SHP77 treated with DMSO at 0.1 percent for 48 hours (cell line): ENCODE data around the gene SEC22C.

Experiments
- DNase-seq: peaks from one replicate; lab custom pipeline; 2025; lab: John Stamatoyannopoulos, UW

The SEC22C gene

DNA sequence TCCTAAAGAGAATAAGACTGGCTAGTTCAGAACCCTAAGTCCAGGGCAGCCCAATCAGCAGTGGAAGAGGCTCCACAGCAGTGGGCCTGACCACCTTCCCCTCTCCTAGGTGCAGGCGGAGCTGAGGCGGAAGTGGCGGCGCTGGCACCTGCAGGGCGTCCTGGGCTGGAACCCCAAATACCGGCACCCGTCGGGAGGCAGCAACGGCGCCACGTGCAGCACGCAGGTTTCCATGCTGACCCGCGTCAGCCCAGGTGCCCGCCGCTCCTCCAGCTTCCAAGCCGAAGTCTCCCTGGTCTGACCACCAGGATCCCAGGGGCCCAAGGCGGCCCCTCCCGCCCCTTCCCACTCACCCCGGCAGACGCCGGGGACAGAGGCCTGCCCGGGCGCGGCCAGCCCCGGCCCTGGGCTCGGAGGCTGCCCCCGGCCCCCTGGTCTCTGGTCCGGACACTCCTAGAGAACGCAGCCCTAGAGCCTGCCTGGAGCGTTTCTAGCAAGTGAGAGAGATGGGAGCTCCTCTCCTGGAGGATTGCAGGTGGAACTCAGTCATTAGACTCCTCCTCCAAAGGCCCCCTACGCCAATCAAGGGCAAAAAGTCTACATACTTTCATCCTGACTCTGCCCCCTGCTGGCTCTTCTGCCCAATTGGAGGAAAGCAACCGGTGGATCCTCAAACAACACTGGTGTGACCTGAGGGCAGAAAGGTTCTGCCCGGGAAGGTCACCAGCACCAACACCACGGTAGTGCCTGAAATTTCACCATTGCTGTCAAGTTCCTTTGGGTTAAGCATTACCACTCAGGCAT lies 45.6 kb downstream of the SEC22C start:
- DNase-seq = no peak

DNA sequence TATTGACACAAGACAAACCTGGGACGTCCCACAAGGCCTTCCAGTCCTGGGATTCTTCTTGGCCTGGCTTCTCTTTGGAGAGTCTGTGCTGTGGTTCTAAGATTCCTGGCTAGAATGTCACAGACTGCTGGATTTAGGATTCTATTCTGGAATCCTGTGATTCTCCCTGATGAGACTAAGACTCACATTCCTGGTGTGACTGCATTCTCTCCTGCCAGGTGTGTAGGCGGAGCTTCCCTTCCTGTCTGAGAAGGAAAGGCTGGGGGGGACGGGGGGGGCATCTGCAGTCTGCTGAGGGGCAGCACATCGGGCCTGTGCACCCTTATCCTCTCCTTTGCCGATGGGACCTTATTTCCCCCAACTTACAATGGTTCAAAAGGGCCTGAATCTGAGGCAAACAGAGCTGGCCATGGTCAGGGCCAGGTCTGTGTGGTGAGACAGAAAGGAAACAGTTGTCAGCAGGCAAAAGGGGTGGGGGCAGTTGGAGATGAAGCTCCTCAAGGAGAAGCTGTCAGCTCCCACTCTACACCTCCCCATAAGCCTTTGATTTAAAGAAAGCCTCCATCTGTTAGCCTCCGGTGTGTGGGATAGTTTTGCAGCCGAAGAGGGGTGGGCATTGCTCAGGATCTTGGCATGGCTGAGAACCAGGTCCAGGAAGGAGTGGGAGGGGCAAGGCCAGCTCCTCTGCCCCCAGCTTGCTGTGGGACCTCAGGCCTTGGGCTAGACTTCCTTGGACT lies 48.4 kb downstream of the SEC22C start:
- no peak for DNase-seq

DNA sequence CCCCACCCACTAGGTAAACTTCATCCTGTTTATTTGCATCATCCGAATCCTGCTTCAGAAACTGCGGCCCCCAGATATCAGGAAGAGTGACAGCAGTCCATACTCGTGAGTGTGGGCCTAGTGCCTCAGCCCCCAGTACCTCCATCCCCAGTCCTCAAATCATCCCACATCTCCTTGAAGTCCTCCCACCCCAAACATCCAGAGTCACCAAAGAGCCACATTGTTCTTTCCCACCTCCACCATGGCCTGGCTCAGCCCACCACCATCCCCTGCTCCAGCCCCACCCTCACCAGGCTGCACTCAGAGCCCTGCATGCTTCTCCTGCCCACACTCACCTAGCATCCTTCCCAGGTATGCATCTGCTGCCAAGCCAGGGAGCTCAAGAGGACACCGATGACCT lies 49.5 kb downstream of the SEC22C start:
- DNase-seq = no peak

DNA sequence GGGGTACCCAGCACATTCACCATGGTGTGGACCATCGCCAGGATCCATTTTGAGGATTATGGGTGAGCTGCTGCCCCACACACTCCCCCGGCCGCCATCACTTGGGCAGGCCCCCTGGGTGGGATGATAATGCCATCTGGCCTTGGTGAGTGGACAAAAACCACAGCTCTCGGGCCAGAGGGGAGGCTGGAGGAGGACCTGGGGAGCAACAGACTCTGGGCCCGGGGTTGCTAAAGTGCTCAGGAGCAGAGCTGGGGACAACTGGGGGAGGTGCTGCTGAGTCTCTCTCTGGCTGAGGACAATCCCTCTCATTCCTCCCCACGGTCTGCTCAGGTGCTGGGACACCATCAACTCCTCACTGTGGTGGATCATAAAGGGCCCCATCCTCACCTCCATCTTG lies 50.3 kb downstream of the SEC22C start:
- no peak for DNase-seq

DNA sequence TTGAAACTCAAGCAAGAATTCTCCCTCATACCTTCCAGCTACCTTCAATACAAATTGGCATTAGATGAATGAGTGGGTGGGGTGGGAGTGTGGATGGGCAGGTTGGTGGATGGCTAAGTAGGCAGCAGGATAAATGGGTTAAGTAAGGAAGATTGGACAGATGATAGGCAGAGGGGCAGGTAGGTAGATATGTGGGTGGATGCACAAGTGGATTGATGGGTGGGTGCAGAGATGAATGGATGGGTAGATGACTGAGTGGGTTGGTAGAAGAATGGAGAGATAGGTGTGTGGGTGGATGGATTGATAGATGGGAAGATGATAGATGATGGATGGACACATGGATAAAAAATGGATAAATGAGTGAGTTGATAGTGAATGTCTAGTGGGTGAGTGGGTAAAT lies 51.7 kb downstream of the SEC22C start:
- no peak for DNase-seq

DNA sequence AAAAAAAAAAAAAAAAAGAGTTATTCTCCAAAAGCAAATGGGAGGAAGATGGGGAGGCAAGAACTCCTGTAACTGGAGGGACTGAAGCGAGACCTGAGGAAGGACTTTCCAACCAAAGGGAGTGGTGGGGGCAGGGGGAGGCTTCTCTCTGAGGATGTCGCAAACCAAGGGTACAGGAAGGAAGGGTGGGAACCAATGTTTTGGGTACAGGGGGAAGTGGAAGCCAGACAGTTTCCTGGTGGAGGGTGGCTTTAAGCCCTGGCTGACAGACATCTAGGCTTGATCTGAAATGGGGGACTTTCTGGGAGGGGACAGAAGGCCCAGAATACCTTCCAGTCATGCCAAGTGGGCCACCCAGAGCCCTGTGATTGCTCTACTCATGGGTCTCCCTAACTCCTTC lies 52.3 kb downstream of the SEC22C start:
- DNase-seq = no peak

DNA sequence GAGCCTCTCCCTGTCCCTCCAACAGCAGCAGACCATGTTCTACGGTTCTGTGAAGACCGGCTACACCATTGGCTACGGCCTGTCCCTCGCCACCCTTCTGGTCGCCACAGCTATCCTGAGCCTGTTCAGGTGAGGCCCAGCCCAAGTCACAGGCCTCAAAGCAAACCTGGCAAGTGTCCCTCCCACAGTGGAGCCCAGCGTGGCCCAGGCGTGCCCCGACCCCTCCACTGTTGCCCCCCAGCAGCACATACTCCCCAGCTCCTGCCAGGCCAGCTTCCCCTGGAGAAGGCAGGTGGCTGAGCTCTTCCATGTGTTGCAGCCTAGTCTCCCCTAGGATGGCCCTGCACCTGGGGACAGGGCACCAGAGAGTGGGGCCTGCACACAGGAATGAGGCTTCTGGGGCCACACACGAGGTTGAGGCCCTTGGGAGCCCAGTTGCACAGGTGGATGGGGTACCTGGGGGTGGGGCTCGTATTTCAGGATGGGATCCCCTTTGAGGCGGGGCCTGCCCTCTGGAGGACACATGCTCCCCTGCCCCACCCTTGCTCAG lies 54.3 kb downstream of the SEC22C start:
- DNase-seq = no peak

DNA sequence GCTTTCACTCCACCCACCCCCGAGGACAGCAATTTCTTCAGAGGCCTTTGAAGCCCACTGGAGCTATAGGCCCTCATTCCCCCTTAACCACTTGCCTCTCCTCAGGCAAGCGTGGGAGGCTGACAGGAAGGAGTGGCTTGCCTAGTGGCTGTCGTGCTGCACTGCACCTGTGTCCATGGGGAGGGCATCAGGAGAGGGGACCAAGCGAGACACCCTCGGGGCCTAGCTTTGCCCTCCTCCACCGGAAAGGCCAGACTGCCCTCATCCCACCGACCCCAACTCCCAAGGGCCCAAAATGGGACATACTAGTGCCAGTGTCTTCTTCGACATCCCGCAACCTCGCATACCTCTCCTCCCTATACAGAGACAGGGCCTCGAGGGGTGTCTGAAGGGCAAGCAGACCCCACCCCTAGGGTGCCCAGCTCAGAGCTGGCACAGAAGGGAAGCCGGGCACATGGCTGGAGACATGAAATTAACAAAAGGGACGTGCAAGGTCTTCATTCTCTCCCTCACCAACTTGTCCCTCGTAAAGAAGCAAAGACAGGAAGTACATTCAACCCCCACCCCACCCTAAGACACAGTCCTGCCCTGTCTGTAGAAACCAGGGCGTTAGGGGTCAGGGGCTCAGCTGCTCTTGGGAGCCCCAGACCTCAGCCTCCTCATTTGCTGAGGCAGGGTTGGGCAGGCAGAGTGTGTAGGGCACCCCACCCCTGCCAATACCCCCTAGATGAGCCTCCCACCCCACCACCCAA lies 55.0 kb downstream of the SEC22C start:
- DNase-seq = no peak

DNA sequence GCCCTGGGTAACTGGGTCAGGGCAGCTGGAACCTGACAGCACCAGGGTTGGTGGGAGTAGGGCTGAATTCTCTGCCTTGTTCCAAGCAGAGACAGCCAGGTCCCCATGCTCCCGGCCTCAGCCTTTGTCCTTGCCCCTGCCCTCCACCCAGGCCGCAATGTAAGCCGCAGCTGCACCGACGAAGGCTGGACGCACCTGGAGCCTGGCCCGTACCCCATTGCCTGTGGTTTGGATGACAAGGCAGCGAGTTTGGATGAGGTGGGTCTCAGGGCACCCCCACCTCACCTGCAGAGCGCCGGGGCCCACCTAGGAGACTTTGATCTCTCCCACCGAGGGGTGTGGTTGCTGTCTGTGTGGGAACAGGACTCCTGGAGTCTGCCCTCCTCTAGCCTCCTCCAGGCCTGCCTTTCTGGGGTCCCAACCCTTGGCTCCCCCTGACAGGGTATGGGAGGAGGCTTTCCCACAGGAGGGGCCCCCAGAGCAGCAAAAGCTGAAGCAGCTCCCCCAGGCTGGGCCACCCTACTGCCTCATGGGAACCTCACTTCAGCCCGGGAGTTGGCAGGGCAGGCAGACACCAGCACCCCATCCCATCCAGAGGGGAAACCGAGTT lies 55.9 kb downstream of the SEC22C start:
- no peak for DNase-seq

DNA sequence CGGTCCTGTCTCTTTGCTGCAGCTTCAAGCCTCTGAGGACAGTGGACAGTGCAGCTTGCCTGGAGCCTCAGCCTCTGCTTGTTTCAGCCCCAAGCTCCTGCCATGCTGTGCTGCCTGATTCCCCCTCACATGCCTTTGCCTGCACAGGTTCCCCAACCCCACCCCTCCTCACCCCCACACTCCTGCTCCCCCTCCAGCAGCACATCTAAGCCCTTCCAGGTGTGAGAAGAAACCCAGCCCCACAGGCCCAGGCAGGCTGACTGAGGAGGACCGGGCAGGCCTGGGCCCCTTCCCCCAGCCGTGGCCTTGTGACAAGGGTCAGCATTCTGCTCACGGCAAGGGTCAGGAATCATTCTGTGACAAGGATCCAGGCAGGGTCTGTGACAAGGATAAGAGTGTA lies 56.6 kb downstream of the SEC22C start:
- no peak for DNase-seq

DNA sequence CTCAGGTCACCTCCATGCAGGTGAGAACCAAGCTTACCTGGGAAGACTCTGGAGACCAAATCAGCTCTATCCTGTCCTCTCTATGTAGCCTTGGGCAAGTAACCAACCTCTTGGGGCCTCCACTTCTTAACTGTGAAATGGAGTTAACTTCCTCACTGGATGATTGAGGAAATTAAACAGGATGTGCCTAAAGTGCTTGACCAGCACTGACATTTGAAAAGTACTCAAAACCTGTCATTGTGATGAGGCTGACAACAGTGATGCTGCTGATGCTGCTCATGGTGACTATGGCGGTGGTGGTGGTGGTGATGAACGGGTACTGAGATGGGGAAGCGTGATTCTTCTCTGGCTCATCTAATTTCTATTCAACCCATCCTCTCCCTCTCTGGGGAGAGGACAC lies 57.0 kb downstream of the SEC22C start:
- no peak for DNase-seq

DNA sequence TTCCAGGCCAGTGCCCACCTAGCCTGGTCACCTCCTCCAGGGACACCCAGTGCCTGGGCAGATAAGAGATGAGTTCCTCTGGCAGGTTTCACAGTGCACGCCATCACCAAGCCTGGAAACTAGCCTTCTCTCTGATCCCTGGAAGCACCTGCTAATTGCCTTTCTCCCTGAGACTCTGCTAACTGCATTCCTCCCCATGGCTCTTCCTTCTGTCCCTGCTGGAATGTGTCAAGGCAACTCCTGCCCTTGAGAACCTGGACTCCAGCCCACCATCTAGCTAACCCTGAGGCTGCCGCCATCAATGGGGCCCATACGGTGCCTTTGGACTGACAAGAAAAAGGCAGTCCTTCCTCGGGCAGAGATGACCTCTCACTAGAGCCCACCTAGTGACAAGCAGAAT lies 60.9 kb downstream of the SEC22C start:
- DNase-seq = no peak

DNA sequence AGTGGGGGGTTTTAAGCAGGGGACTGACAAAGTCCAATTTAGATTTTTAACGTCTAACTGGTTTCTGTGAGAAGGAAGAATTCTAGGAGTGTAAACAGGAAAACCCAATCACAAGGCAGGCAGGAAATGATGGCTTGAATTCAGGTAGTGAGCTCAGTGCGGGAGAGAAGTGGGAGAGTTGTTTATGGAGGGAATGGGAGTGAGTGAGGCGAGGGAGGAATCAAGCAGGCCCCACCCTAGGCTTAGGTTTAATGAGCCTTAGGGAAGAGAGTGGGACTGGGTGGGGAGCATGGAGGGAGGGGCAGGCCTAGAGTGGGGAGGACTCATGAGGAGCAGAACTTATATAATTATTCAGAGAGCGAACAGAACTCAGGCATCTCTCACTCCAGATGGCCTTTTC lies 61.4 kb downstream of the SEC22C start:
- DNase-seq = no peak

DNA sequence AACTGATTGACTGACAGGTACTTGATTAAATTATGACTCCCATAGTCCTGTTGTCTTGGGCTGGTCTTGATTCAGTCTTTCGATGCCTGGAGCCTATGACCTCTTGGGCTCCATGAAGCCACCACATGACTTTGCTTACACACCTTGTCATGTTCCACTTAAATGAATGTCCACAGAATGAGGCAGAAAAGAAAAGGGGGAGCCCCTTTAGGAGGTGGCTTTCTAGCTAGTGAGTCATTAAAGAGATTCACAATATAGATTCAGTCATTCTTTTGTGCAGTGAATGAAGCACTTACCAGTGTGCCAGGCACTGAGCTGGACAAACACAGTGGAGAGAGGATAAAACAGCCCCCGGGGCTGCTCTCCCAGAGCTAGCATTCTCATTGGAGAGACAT lies 62.2 kb downstream of the SEC22C start:
- no peak for DNase-seq

DNA sequence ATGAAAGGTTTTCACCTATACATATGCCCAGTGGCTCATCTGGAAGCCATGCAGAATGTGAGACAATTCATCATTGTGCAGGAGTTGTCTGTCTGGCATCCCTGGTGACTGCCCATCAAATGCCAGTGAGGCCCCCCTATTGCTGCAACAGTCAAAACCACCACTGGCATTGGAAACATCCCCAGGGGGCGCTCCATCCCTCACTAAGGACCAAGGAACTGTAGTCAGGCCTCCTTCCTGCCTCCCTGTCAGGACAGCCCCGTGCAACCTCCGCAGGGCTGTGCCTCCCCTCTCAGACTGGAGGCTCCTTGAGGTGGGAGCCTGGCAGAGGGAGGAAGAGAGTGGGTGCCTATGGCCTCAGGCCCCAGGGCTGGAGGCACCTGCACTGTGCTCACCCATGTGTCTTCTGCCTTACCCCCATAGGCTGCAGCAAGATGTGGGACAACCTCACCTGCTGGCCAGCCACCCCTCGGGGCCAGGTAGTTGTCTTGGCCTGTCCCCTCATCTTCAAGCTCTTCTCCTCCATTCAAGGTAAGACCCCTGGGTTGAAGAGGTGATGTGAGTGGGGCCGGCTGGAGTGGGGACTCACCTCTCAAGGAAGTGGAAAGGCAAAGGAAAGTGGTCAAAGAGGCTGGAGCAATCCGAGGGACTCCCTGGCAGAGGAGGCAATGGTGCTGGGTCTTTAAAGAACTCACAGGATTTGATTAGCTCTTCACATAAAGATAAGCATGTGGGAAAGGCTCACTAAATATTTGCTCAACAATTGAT lies 62.8 kb downstream of the SEC22C start:
- no peak for DNase-seq

DNA sequence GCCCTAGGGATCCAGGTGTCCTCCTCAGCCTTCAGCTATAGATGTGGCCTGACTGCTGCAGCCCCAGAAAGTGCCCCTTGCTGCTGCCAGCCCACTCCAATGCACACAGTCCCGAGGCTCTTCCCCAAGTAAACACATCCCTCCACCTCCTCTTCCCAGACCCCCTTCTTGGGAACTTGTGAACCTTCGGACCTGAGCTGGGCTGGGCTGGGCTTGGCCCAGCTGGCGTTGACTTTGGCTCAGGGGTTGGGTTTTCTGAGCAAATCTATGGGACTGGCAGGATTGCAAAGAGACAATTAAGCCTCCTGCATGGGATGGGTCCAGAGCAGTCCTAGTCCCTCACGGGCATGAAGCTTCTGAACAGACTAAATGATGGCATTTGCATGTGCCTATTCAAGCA lies 64.7 kb downstream of the SEC22C start:
- no peak for DNase-seq

DNA sequence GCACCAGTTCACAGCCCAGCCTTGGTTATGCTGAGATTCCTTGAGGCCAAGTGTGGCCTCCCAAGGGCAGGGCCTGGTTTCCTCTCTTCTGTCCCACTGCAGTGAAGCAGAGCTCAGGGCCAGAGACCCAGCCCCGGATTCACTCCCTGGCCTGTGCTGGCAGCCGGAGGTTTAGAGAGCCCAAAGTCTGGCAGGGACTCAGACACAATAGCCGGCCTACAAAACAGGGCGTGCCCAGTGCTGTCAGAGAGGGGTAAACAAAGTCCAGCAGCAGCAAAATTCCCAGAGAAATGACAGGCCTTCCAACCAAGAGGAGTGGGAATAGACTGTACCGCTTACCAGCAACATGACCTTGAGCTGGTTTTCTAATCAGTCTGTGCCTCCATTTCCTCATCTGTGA lies 65.3 kb downstream of the SEC22C start:
- no peak for DNase-seq

DNA sequence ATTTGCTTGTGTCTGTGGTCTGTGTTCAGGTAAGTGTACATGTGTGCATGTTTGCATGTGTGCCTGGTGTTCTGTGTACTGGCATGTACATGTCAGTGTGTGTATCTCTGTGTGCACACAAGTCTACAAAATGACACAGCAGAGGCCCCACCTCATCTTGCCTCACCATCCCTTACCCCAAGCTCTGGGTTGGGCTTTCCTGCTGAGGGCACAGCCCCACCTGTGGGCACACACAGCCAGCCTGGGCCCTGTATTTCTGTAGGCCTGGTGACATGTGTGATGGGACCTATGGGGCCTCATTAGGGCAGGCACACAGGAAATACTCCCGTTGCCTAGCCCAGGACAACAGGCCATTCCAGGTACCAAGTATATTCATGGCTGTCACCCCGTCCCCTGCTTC lies 65.8 kb downstream of the SEC22C start:
- DNase-seq = no peak

DNA sequence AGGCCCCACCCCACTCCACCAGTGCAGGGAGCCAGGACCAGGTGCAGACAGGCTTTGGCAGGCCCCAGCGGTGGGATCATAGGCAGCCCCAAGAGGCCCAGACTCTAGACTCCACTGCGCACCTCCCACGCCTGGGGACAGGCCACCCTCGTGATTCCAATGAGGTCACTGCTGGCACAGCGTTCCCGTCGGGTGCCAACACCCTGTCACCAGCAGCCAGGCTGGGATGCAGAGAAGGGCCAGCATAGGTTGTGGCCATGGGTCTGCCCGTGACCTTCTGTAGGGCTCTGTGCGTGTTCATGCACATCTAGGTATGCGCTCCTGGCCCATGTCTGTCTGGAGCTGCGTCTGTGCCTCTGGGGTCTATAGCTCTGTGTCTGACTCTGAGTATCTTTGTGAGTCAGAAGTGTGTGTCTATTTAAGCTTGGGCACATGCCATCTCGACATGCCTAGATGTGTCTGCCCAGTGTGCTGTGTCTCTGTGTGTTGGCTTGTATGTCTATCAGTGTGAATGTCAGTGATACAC lies 66.3 kb downstream of the SEC22C start:
- DNase-seq = no peak

DNA sequence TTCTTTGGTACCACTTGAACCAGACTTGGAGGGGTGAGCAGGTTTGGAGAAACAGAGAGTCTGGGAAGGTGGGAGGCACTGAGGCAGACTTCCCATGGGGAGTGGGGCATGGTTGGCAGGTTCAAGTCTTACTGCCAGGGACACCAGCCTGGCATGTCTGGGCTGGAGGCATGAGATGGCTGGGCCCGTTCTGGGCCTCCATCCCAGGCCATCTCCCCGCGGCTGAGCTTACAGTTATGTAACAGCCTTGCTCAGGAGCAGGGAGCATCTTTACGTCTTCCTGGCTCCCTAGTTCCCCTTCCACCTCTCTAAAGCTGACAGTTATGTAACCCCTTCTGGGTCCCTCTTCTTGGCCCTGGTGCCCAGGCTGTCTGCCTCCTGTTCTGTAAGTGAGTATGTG lies 66.9 kb downstream of the SEC22C start:
- DNase-seq = no peak

DNA sequence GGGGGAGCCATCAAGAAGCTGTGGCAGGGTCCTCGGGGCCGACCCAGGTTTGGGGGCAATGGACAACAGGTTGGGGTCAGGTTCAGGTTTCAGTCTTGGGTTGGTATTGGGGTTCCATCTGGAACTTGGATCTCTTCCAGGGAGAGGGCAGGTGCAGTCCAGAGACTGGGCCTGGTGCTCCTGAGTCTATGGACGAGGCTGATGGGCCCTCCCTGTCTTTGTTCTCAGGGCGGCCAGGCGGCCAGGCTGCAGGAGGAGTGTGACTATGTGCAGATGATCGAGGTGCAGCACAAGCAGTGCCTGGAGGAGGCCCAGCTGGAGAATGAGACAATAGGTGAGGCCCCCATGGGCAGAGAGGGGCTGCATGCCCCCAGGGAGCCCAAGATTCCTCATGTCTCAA lies 68.2 kb downstream of the SEC22C start:
- no peak for DNase-seq
